GM19023 (cell line): Measurements from ENCODE around the gene GLT1D1.

Experiments
- ATAC-seq: cut with Tn5 transposase; IDR thresholded peaks from one replicate; pipeline ENCODE4 v1.9.1; 2021; ENCODE audit warnings: mild to moderate bottlenecking, moderate library complexity; ENCODE audit not compliant: unreplicated experiment

GLT1D1 gene

GRCh38 chr12:128852026-128852698 is 1.1 kb upstream of the GLT1D1 start:
- no peak for ATAC-seq

GRCh38 chr12:128853600-128854197 is 421 bp downstream of the GLT1D1 start:
- ATAC-seq: peak; percentile 35

GRCh38 chr12:128856035-128856790 is 2.9 kb downstream of the GLT1D1 start:
- ATAC-seq: no peak

- ATAC-seq: no peak
These were observed 3.5 kb downstream of the GLT1D1 start for GRCh38 chr12:128856791-128857078.

GRCh38 chr12:128857133-128857763 is 4.0 kb downstream of the GLT1D1 start:
- ATAC-seq: no peak

- ATAC-seq: no peak
These were observed 6.0 kb downstream of the GLT1D1 start for GRCh38 chr12:128859311-128859710.

GRCh38 chr12:128861226-128862016 is 8.1 kb downstream of the GLT1D1 start:
- ATAC-seq: no peak

- ATAC-seq: no peak
These were observed 10.7 kb downstream of the GLT1D1 start for GRCh38 chr12:128863957-128864356.

- no peak for ATAC-seq
These were observed 11.4 kb downstream of the GLT1D1 start for GRCh38 chr12:128864516-128865186.

GRCh38 chr12:128867466-128867865 is 14.2 kb downstream of the GLT1D1 start:
- no peak for ATAC-seq

- no peak for ATAC-seq
These were observed 18.2 kb downstream of the GLT1D1 start for GRCh38 chr12:128871516-128871892.

- ATAC-seq: no peak
These were observed 19.0 kb downstream of the GLT1D1 start for GRCh38 chr12:128872303-128872702.

GRCh38 chr12:128876559-128876958 is 23.3 kb downstream of the GLT1D1 start:
- no peak for ATAC-seq

GRCh38 chr12:128879898-128880764 is 26.9 kb downstream of the GLT1D1 start:
- no peak for ATAC-seq

- ATAC-seq: no peak
These were observed 38.6 kb downstream of the GLT1D1 start for GRCh38 chr12:128891856-128892255.

- no peak for ATAC-seq
These were observed 50.0 kb downstream of the GLT1D1 start for GRCh38 chr12:128903236-128903635.

GRCh38 chr12:128905003-128905544 is 51.8 kb downstream of the GLT1D1 start:
- ATAC-seq: no peak

- no peak for ATAC-seq
These were observed 53.3 kb downstream of the GLT1D1 start for GRCh38 chr12:128906485-128907137.

GRCh38 chr12:128908254-128908653 is 55.0 kb downstream of the GLT1D1 start:
- no peak for ATAC-seq
